ENCODE measurements around the gene SLC28A1. TPM values are rescaled to one million over a fixed set of nuclear protein-coding genes. Genes with fewer than 3 reads are reported as not detected.
"Not testable (repeated sequence)": the region's sequence is repeated elsewhere in the genome, so short reads cannot be mapped to it uniquely, and the experiment has no call there.

The SLC28A1 gene
- total RNA-seq, 1 experiment from 2014 or later, result 0.17 TPM

- CTCF ChIA-PET, result interaction anchor here (1.0 to 1.4 kb wide), 2 partner anchors 10 to 87 kb away, joined by 4 read pairs; no protein-coding TSS in a partner anchor
- H3K4me1 Mint-ChIP-seq (ENCODE audit: low read depth, unreplicated experiment), result peaks cover 37% of the 10 kb centered on the region
- no peak overlapping the region for H3K4me3 Mint-ChIP-seq (ENCODE audit: low read depth, unreplicated experiment)
- no peak for DNase-seq
- H3K36me3 Mint-ChIP-seq (ENCODE audit: insufficient read depth, unreplicated experiment), result peaks cover 30% of the 10 kb centered on the region
- TF ChIP-seq CTCF (IDR thresholded peaks at IDR 0.05; ENCODE audit: unreplicated experiment), result no peak
- no TSS peak for BruUV-seq (replicated peaks)
- H3K27ac Mint-ChIP-seq (ENCODE audit: unreplicated experiment), result peak overlapping the region; percentile 93
- H3K9me3 Mint-ChIP-seq (ENCODE audit: low read depth, unreplicated experiment), result peaks cover 4% of the 10 kb centered on the region
- intact Hi-C loops (cut with micrococcal nuclease; ENCODE audit: unreplicated experiment), result loop anchor here (5.0 kb wide), 1 partner anchor 265 kb away; no protein-coding TSS in a partner anchor
- peaks cover 7% of the 10 kb centered on the region for H3K27me3 Mint-ChIP-seq (ENCODE audit: unreplicated experiment)
Measured at GRCh38 chr15:84842781-84843180, 41.7 kb upstream of the SLC28A1 start.

GRCh38 chr15:84844964-84845363 lies 39.5 kb upstream of the SLC28A1 start:
- no peak for DNase-seq
- TF ChIP-seq CTCF (IDR thresholded peaks at IDR 0.05; ENCODE audit: unreplicated experiment), result no peak
- no peak overlapping the region for H3K4me3 Mint-ChIP-seq (ENCODE audit: low read depth, unreplicated experiment)
- peaks cover 4% of the 10 kb centered on the region for H3K9me3 Mint-ChIP-seq (ENCODE audit: low read depth, unreplicated experiment)
- H3K36me3 Mint-ChIP-seq (ENCODE audit: insufficient read depth, unreplicated experiment), result peaks cover 21% of the 10 kb centered on the region
- H3K27me3 Mint-ChIP-seq (ENCODE audit: unreplicated experiment), result no peaks in the 10 kb centered on the region
- intact Hi-C loops (cut with micrococcal nuclease; ENCODE audit: unreplicated experiment), result loop anchor here (1.0 to 5.0 kb wide), 2 partner anchors 83 to 268 kb away; no protein-coding TSS in a partner anchor
- peaks cover 32% of the 10 kb centered on the region for H3K4me1 Mint-ChIP-seq (ENCODE audit: low read depth, unreplicated experiment)
- BruUV-seq (replicated peaks), result no TSS peak
- CTCF ChIA-PET, result interaction anchor here (0.8 to 1.1 kb wide), 3 partner anchors 67 to 148 kb away, joined by 5 to 8 read pairs (median 7); no protein-coding TSS in a partner anchor
- peak overlapping the region; percentile 42 for H3K27ac Mint-ChIP-seq (ENCODE audit: unreplicated experiment)

- intact Hi-C loops (cut with micrococcal nuclease; ENCODE audit: unreplicated experiment), result loop anchor here (1.0 kb wide), 1 partner anchor 83 kb away; no protein-coding TSS in a partner anchor
- DNase-seq, result peak; percentile 82
- Mint-ChIP-seq H3K27ac (ENCODE audit: unreplicated experiment) (peak overlapping the region; percentile 42), H3K36me3 (ENCODE audit: insufficient read depth, unreplicated experiment) (peaks cover 14% of the 10 kb centered on the region), H3K4me1 (ENCODE audit: low read depth, unreplicated experiment) (peaks cover 31% of the 10 kb centered on the region)
- BruUV-seq (replicated peaks); H3K27me3 Mint-ChIP-seq (ENCODE audit: unreplicated experiment); H3K4me3 Mint-ChIP-seq (ENCODE audit: low read depth, unreplicated experiment); H3K9me3 Mint-ChIP-seq (ENCODE audit: low read depth, unreplicated experiment): not testable (repeated sequence)
- CTCF ChIA-PET, result interaction anchor here (0.8 to 1.1 kb wide), 3 partner anchors 66 to 147 kb away, joined by 5 to 8 read pairs (median 7); no protein-coding TSS in a partner anchor
- peak; percentile 86 for TF ChIP-seq CTCF (IDR thresholded peaks at IDR 0.05; ENCODE audit: unreplicated experiment)
Measured at GRCh38 chr15:84845631-84846030, 38.8 kb upstream of the SLC28A1 start.

GRCh38 chr15:84846269-84846668 lies 38.2 kb upstream of the SLC28A1 start:
- intact Hi-C loops (cut with micrococcal nuclease; ENCODE audit: unreplicated experiment), result no loop called here
- no peak overlapping the region for H3K4me3 Mint-ChIP-seq (ENCODE audit: low read depth, unreplicated experiment)
- peak overlapping the region; percentile 42 for H3K27ac Mint-ChIP-seq (ENCODE audit: unreplicated experiment)
- CTCF ChIA-PET, result no interaction called here
- H3K9me3 Mint-ChIP-seq (ENCODE audit: low read depth, unreplicated experiment), result peaks cover 4% of the 10 kb centered on the region
- no peaks in the 10 kb centered on the region for H3K27me3 Mint-ChIP-seq (ENCODE audit: unreplicated experiment)
- DNase-seq, result no peak
- H3K4me1 Mint-ChIP-seq (ENCODE audit: low read depth, unreplicated experiment), result peaks cover 31% of the 10 kb centered on the region
- TF ChIP-seq CTCF (IDR thresholded peaks at IDR 0.05; ENCODE audit: unreplicated experiment), result no peak
- H3K36me3 Mint-ChIP-seq (ENCODE audit: insufficient read depth, unreplicated experiment), result peaks cover 8% of the 10 kb centered on the region
- no TSS peak for BruUV-seq (replicated peaks)

All from Calu3 (cell line).